ENCODE results near the gene KLHL11.
A peak's percentile ranks its signal among the peaks of the same experiment; 100 is the strongest.

KLHL11 gene

GRCh38 chr17:41910701-41911391 lies 45.6 kb upstream of the KLHL11 start:
- H3K36me3 ChIP-seq (ENCODE audit: low read depth) = peaks cover 94% of the 10 kb centered on the region
- H3K27ac ChIP-seq (ENCODE audit: poor library complexity, severe bottlenecking) = peak overlapping the region; percentile 39
- H3K9me3 ChIP-seq (ENCODE audit: severe bottlenecking) = no peaks in the 10 kb centered on the region
- peak; percentile 88 for ATAC-seq (ENCODE audit: low read depth)
- H3K4me3 ChIP-seq (ENCODE audit: severe bottlenecking) = no peak overlapping the region
- TF ChIP-seq CTCF (IDR thresholded peaks at IDR 0.05; ENCODE audit: poor library complexity, severe bottlenecking) = no peak
- DNase-seq (ENCODE audit: low spot score) = peak; percentile 86
- no peaks in the 10 kb centered on the region for H3K27me3 ChIP-seq (ENCODE audit: insufficient read depth, poor library complexity, severe bottlenecking)
- peaks cover 9% of the 10 kb centered on the region for H3K4me1 ChIP-seq (ENCODE audit: insufficient read depth, poor library complexity, severe bottlenecking)

DNA sequence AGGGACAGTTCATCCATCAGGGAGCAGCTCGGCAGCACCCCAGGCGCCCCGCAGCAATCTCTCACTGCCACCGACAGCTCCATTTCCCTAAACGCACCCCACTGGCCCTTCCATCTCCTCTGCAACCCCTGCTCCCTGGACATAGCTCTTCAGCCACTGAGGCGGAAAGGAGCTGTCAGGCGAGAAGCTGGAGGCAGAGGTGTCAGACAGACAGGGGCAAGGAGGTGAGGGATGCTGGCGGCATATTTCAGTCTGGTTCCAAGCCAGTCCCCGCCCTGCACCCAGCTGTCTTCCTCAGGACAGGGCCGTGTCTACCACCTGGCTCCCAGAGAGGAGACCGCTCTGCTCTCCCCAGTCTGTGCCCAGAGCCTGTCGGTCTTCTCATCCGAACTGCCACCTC lies 43.9 kb upstream of the KLHL11 start:
- no peak overlapping the region for H3K4me3 ChIP-seq (ENCODE audit: severe bottlenecking)
- H3K27ac ChIP-seq (ENCODE audit: poor library complexity, severe bottlenecking) = no peak overlapping the region
- TF ChIP-seq CTCF (IDR thresholded peaks at IDR 0.05; ENCODE audit: poor library complexity, severe bottlenecking) = no peak
- no peaks in the 10 kb centered on the region for H3K9me3 ChIP-seq (ENCODE audit: severe bottlenecking)
- peaks cover 3% of the 10 kb centered on the region for H3K4me1 ChIP-seq (ENCODE audit: insufficient read depth, poor library complexity, severe bottlenecking)
- peaks cover 96% of the 10 kb centered on the region for H3K36me3 ChIP-seq (ENCODE audit: low read depth)
- DNase-seq (ENCODE audit: low spot score) (no peak), ATAC-seq (ENCODE audit: low read depth) (no peak)
- H3K27me3 ChIP-seq (ENCODE audit: insufficient read depth, poor library complexity, severe bottlenecking) = no peaks in the 10 kb centered on the region

GRCh38 chr17:41907633-41908539 lies 42.7 kb upstream of the KLHL11 start:
- Histone ChIP-seq H3K4me1 (ENCODE audit: insufficient read depth, poor library complexity, severe bottlenecking) (peaks cover 3% of the 10 kb centered on the region), H3K27me3 (ENCODE audit: insufficient read depth, poor library complexity, severe bottlenecking) (no peaks in the 10 kb centered on the region), H3K9me3 (ENCODE audit: severe bottlenecking) (no peaks in the 10 kb centered on the region), H3K36me3 (ENCODE audit: low read depth) (peaks cover 91% of the 10 kb centered on the region), H3K27ac (ENCODE audit: poor library complexity, severe bottlenecking) (no peak overlapping the region), H3K4me3 (ENCODE audit: severe bottlenecking) (no peak overlapping the region)
- no peak for TF ChIP-seq CTCF (IDR thresholded peaks at IDR 0.05; ENCODE audit: poor library complexity, severe bottlenecking)
- ATAC-seq (ENCODE audit: low read depth) (no peak), DNase-seq (ENCODE audit: low spot score) (no peak)

GRCh38 chr17:41907185-41907556 lies 41.9 kb upstream of the KLHL11 start:
- no peak for TF ChIP-seq CTCF (IDR thresholded peaks at IDR 0.05; ENCODE audit: poor library complexity, severe bottlenecking)
- no peak for DNase-seq (ENCODE audit: low spot score)
- no peak for ATAC-seq (ENCODE audit: low read depth)
- H3K27me3 ChIP-seq (ENCODE audit: insufficient read depth, poor library complexity, severe bottlenecking) = no peaks in the 10 kb centered on the region
- H3K4me1 ChIP-seq (ENCODE audit: insufficient read depth, poor library complexity, severe bottlenecking) = peaks cover 3% of the 10 kb centered on the region
- no peak overlapping the region for H3K27ac ChIP-seq (ENCODE audit: poor library complexity, severe bottlenecking)
- no peaks in the 10 kb centered on the region for H3K9me3 ChIP-seq (ENCODE audit: severe bottlenecking)
- peaks cover 91% of the 10 kb centered on the region for H3K36me3 ChIP-seq (ENCODE audit: low read depth)
- H3K4me3 ChIP-seq (ENCODE audit: severe bottlenecking) = no peak overlapping the region

Measured in RWPE2 (cell line).